HepG2 (cell line): ENCODE data around the gene HOXB5. TPM values are rescaled to one million over a fixed set of nuclear protein-coding genes. Genes with fewer than 3 reads are reported as not detected.

Experiments
- ATAC-seq: fragments of 200-7000 bp; cut with Tn5 transposase; 3 replicates; pipeline ENCODE4 v1.9.1; 2020; ENCODE audit warnings: mild to moderate bottlenecking, moderate library complexity
- BruUV-seq: library from RNA; stranded (reverse); fragments of 400-500 nt; replicated peaks from 2 replicates; lab custom pipeline; 2021; lab: Mats Ljungman, UMichigan
- CTCF ChIA-PET: fragments of 300-600 bp; formaldehyde crosslinking; extraction: SDS; loops from one replicate; lab custom pipeline; 2021; ENCODE audit warnings: low total read pairs, inconsistent platforms, low intra/inter-chr PET ratio; lab: Yijun Ruan, JAX
- POLR2A ChIA-PET: fragments of 350-600 bp; sonication (Branson Sonifier 250); formaldehyde crosslinking; loops from one replicate; lab custom pipeline; 2020; ENCODE audit warnings: antibody characterized with exemption, inconsistent platforms; lab: Yijun Ruan, JAX
- DNase-seq: peaks from one replicate; pipeline ENCODE4 v3.0.0-alpha.2; 2015; ENCODE audit warnings: low spot score
- FAIRE-seq: peaks from 3 replicates; lab custom pipeline; 2011; peaks lifted over from hg19 to GRCh38; lab: Jason Lieb, UNC
- H2AFZ ChIP-seq: one replicate; pipeline ENCODE4 v1.6.1; 2011; ENCODE audit warnings: low read length, inconsistent platforms
- H3K27ac ChIP-seq: fragments of 300-600 bp; 3 replicates; pipeline ENCODE4 v1.8.0; 2011; ENCODE audit warnings: mixed run types, mild to moderate bottlenecking, mixed read lengths, low read length, inconsistent platforms; ENCODE audit not compliant: insufficient read depth; ENCODE audit errors: extremely low read length
- H3K27me3 ChIP-seq, 2 experiments: fragments of 200-600 bp in 1 of 2; 2 replicates in 1 of 2; 3 replicates in 1 of 2; pipeline versions ENCODE4 v1.6.0 to v1.8.0; 2011; ENCODE audit warnings: low read length in 2 of 2, mild to moderate bottlenecking in 2 of 2, moderate library complexity in 2 of 2, inconsistent platforms in 1 of 2; ENCODE audit not compliant: insufficient read depth in 2 of 2, control insufficient read depth in 1 of 2
- H3K36me3 ChIP-seq, 2 experiments: fragments of 200-600 bp in 1 of 2; replicated peaks in 1 of 2; 2 replicates in 1 of 2; 3 replicates in 1 of 2; pipeline versions ENCODE4 v1.5.1 to v1.8.0; 2011; ENCODE audit warnings: low read length in 2 of 2, inconsistent platforms in 1 of 2; ENCODE audit not compliant: insufficient read depth in 2 of 2, control insufficient read depth in 1 of 2
- H3K4me1 ChIP-seq: 2 replicates; pipeline ENCODE4 v1.5.1; 2012; ENCODE audit warnings: low read length, inconsistent platforms; ENCODE audit not compliant: insufficient read depth
- H3K4me2 ChIP-seq: 2 replicates; pipeline ENCODE4 v1.6.0; 2011; ENCODE audit warnings: low read depth, low read length, inconsistent platforms
- H3K4me3 ChIP-seq, 3 experiments: fragments of 200-600 bp in 1 of 3; sonication (generic), shearing (Covaris generic) in 1 of 3; replicated peaks in 1 of 3; 2 replicates each; pipeline ENCODE4 v1.5.1; 2011 to 2016; ENCODE audit warnings: low read length in 3 of 3, inconsistent platforms in 2 of 3, low read depth in 2 of 3, mild to moderate bottlenecking in 2 of 3, control low read depth in 1 of 3, mixed read lengths in 1 of 3; ENCODE audit not compliant: insufficient read depth in 1 of 3
- H3K79me2 ChIP-seq: one replicate; pipeline ENCODE4 v1.6.1; 2011; ENCODE audit warnings: low read length, inconsistent platforms; ENCODE audit not compliant: insufficient read depth
- H3K9ac ChIP-seq: 2 replicates; pipeline ENCODE4 v1.6.0; 2011; ENCODE audit warnings: mild to moderate bottlenecking, low read depth, low read length, inconsistent platforms; ENCODE audit not compliant: insufficient read depth
- H3K9me3 ChIP-seq: 2 replicates; pipeline ENCODE4 v1.5.1; 2012; ENCODE audit warnings: mild to moderate bottlenecking, low read length
- H4K20me1 ChIP-seq: 2 replicates; pipeline ENCODE4 v1.6.0; 2011; ENCODE audit warnings: inconsistent platforms, mild to moderate bottlenecking, low read length, moderate library complexity; ENCODE audit not compliant: insufficient read depth
- AFF4 ChIP-seq: sonication (generic); formaldehyde crosslinking; IDR thresholded peaks from 2 replicates; pipeline ENCODE4 v1.4.0; 2020; ENCODE audit warnings: missing genetic modification reagents
- ELK4 ChIP-seq: sonication (generic); formaldehyde crosslinking; IDR thresholded peaks from 2 replicates; pipeline ENCODE4 v1.9.0; 2021; ENCODE audit warnings: missing genetic modification reagents, borderline replicate concordance
- PHF8 ChIP-seq: sonication (generic); formaldehyde crosslinking; IDR thresholded peaks from 2 replicates; pipeline ENCODE4 v1.5.0; 2020; ENCODE audit warnings: missing genetic modification reagents
- ZNF121 ChIP-seq: sonication (generic); formaldehyde crosslinking; IDR thresholded peaks from 2 replicates; pipeline ENCODE4 v1.5.0; 2020; ENCODE audit warnings: mild to moderate bottlenecking, missing genetic modification reagents
- ZNF749 ChIP-seq: sonication (generic); formaldehyde crosslinking; IDR thresholded peaks from 2 replicates; pipeline ENCODE4 v1.8.0; 2022; ENCODE audit warnings: mild to moderate bottlenecking, missing genetic modification reagents, moderate library complexity, borderline replicate concordance
- ZNF773 ChIP-seq: sonication (generic); formaldehyde crosslinking; IDR thresholded peaks from 2 replicates; pipeline ENCODE4 v1.4.0; 2020; ENCODE audit warnings: missing genetic modification reagents, borderline replicate concordance
- WGBS: methylation state at CpG from one replicate; pipeline ENCODE4 v1.1.6; 2017; ENCODE audit warnings: low lambda C conversion rate; 5-methylcytosine and 5-hydroxymethylcytosine counted together
- in situ Hi-C: cut with HindIII; loops from 2 replicates; pipeline ENCODE4 v1.10.0; 2017; ENCODE audit warnings: low pct_unique_long_range_greater_than_20kb; ENCODE audit not compliant: extremely low pct_ligation_motif_present
- intact Hi-C: fragments of 100-400 bp; cut with micrococcal nuclease; formaldehyde crosslinking; loops from one replicate; pipeline ENCODE4 v1.10.0; 2022; ENCODE audit not compliant: unreplicated experiment
- polyA plus RNA-seq, 8 experiments: library from polyadenylated mRNA; depleted of rRNA in 3 of 8; stranded (reverse) in 7 of 8; unstranded in 1 of 8; fragments of >200 nt; fragmentation: Illumina TruSeq in 4 of 8; extraction: Trizol in 4 of 8; gene quantifications; 2 replicates each; pipeline versions ENCODE4 v1.2.1 to v1.2.3, GENCODE V29; 2011 to 2016; ENCODE audit warnings: low read depth in 4 of 8, missing spikeins in 1 of 8, mixed read lengths in 1 of 8; ENCODE audit not compliant: insufficient read depth in 1 of 8
- total RNA-seq, 5 experiments: library from RNA; depleted of rRNA; stranded (reverse); fragments of >200 nt; fragmentation: Illumina TruSeq; extraction: Trizol; gene quantifications; 2 replicates each; pipeline ENCODE4 v1.2.3, GENCODE V29; 2016; ENCODE audit warnings: low read depth in 1 of 5
- TF ChIP-seq, protein P1 (sequence below): sonication (generic); formaldehyde crosslinking; IDR thresholded peaks from 2 replicates; pipeline ENCODE4 v1.4.0; 2020; ENCODE audit warnings: mild to moderate bottlenecking, missing genetic modification reagents
- TF ChIP-seq, protein P2 (sequence below): sonication (generic); formaldehyde crosslinking; IDR thresholded peaks from 2 replicates; pipeline ENCODE4 v1.4.0; 2020; ENCODE audit warnings: missing genetic modification reagents
- TF ChIP-seq, protein P3 (sequence below): sonication (generic); formaldehyde crosslinking; IDR thresholded peaks from 2 replicates; pipeline ENCODE4 v1.5.1; 2020; ENCODE audit warnings: mild to moderate bottlenecking, missing genetic modification reagents, borderline replicate concordance

Gene HOXB5
- total and polyA plus RNA-seq, 2 of the 13 experiments (the other 11 are each of a cell fraction or from before 2014, with no cell fraction given), result not detected

DNA sequence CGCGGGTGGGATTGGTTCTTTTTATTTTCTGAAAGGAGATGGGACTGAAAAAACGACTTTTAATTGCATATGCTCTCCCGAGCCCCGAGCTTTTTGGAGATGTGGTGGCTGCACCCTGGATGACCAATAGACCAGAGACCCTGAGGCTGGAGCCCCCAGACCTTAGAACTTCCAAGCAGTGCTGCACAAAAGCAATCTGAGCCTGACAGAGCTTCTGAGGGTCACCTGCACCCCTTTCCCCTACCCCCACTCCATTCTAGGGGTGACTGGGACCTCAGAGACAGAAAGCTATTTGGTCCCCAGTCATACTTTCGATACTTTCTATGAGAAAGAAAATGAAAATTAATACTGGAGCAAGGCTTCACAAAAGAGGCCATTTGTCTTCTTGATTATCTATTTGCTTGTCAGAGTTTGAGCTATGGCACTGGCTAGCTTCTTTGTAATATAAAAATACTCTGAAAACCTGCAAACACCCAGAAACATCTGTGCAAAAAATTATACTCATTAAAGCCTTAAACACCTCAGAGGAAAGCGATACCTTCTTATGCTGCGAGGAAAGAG lies 19.0 kb downstream of the HOXB5 start (continued):
- no peak for TF ChIP-seq PHF8 (CRISPR knock-in tag)
- TF ChIP-seq, protein P1, sequence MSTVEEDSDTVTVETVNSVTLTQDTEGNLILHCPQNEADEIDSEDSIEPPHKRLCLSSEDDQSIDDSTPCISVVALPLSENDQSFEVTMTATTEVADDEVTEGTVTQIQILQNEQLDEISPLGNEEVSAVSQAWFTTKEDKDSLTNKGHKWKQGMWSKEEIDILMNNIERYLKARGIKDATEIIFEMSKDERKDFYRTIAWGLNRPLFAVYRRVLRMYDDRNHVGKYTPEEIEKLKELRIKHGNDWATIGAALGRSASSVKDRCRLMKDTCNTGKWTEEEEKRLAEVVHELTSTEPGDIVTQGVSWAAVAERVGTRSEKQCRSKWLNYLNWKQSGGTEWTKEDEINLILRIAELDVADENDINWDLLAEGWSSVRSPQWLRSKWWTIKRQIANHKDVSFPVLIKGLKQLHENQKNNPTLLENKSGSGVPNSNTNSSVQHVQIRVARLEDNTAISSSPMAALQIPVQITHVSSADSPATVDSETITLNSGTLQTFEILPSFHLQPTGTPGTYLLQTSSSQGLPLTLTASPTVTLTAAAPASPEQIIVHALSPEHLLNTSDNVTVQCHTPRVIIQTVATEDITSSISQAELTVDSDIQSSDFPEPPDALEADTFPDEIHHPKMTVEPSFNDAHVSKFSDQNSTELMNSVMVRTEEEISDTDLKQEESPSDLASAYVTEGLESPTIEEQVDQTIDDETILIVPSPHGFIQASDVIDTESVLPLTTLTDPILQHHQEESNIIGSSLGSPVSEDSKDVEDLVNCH (CRISPR knock-in tag), result no peak

DNA sequence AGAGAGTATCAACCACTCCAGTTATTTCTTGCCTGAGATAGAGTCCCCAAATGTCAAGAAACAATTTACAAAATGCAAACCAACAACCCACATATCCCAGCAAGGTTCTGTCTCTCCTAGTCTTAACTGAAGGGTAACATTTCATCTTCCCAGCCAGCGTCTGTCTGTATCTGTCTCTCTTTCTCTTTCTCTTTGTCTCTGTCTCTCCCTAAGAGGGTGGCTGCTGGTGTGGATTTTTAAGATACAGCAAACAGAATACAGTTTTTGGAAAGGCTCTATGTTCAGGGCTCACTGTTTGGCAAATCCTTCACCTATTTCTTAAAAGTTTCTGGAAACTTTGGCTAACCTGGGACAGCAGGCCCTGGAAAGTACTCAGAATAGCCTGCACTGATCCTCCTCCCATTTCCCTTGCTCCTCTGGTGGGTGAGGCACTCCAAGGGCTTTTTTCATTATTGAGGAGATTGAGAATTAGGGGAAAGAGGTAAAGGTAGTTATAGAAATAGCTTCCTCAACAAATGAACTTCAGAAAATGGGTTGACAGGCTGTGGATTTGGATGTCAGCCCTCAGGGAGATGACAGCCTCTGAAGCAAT lies 21.7 kb downstream of the HOXB5 start:
- H3K36me3 ChIP-seq, result no peaks in the 10 kb centered on the region
- ATAC-seq, result no peak
- no peak overlapping the region for H3K9ac ChIP-seq
- FAIRE-seq, result no peak
- H2AFZ ChIP-seq, result no peak overlapping the region
- BruUV-seq, result no TSS peak
- WGBS, result 0% methylated on average over 1 of the region's 1 CpG
- peaks cover 30 to 97% of the 10 kb centered on the region in 2 experiments for H3K27me3 ChIP-seq
- no peak overlapping the region for H3K27ac ChIP-seq
- no peak overlapping the region for H3K4me2 ChIP-seq
- ChIA-PET POLR2A (interaction anchor here (0.6 kb wide), 1 partner anchor 678 kb away, joined by 3 read pairs; no protein-coding TSS in a partner anchor), CTCF (no interaction called here)
- intact Hi-C loops, result no loop called here
- no peak overlapping the region for H3K4me3 ChIP-seq
- H3K79me2 ChIP-seq, result no peaks in the 10 kb centered on the region
- 0 out of 2 replicates have a peak, but pooled peaks cover 4% of the 10 kb centered on the region for H4K20me1 ChIP-seq
- no peak for DNase-seq
- no peak for TF ChIP-seq AFF4 (CRISPR knock-in tag)
- TF ChIP-seq ZNF121 (CRISPR knock-in tag), result no peak
- TF ChIP-seq, protein P2, sequence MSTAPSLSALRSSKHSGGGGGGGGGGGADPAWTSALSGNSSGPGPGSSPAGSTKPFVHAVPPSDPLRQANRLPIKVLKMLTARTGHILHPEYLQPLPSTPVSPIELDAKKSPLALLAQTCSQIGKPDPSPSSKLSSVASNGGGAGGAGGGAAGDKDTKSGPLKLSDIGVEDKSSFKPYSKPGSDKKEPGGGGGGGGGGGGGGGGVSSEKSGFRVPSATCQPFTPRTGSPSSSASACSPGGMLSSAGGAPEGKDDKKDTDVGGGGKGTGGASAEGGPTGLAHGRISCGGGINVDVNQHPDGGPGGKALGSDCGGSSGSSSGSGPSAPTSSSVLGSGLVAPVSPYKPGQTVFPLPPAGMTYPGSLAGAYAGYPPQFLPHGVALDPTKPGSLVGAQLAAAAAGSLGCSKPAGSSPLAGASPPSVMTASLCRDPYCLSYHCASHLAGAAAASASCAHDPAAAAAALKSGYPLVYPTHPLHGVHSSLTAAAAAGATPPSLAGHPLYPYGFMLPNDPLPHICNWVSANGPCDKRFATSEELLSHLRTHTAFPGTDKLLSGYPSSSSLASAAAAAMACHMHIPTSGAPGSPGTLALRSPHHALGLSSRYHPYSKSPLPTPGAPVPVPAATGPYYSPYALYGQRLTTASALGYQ (CRISPR knock-in tag), result no peak
- no peak for TF ChIP-seq ELK4 (CRISPR knock-in tag)
- TF ChIP-seq ZNF749 (CRISPR knock-in tag), result no peak
- TF ChIP-seq, protein P3, sequence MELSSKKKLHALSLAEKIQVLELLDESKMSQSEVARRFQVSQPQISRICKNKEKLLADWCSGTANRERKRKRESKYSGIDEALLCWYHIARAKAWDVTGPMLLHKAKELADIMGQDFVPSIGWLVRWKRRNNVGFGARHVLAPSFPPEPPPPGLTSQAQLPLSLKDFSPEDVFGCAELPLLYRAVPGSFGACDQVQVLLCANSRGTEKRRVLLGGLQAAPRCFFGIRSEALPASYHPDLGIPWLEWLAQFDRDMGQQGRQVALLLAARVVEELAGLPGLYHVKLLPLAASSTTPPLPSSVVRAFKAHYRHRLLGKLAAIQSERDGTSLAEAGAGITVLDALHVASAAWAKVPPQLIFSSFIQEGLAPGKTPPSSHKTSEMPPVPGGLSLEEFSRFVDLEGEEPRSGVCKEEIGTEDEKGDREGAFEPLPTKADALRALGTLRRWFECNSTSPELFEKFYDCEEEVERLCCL, result no peak
- no peak for TF ChIP-seq ZNF773 (CRISPR knock-in tag)
- TF ChIP-seq, all 625 proteins: peak for 0
- in situ Hi-C loops, result no loop called here
- Histone ChIP-seq H3K9me3 (no peaks in the 10 kb centered on the region), H3K4me1 (no peaks in the 10 kb centered on the region)
